OCI-M1 (cell line): ENCODE data around the gene ZNRF3.
"Not testable (repeated sequence)": the region's sequence is repeated elsewhere in the genome, so short reads cannot be mapped to it uniquely, and the experiment has no call there.

Source experiments
- DNase-seq: peaks from one replicate; lab custom pipeline; 2025; lab: John Stamatoyannopoulos, UW

Gene ZNRF3

DNA sequence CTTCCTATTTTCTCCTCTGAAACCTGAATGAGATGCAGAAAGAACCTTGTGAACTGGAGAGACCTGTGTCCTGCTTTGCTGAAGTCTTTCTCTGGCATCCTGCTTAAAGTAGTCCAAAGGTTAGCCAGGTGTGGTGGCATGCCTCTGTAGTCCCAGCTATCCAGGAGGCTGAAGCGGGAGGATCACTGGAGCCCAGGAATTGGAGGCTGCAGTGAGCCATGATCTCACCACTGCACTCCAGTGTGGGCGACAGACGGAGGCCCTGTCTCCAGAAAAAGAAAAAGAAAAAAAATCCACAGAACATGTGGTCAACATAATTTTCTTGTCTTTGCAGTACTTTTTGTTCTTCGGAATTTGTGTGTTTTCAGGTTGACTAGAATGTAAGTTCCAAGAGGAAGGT lies 187.1 kb downstream of the ZNRF3 start:
- no peak for DNase-seq

DNA sequence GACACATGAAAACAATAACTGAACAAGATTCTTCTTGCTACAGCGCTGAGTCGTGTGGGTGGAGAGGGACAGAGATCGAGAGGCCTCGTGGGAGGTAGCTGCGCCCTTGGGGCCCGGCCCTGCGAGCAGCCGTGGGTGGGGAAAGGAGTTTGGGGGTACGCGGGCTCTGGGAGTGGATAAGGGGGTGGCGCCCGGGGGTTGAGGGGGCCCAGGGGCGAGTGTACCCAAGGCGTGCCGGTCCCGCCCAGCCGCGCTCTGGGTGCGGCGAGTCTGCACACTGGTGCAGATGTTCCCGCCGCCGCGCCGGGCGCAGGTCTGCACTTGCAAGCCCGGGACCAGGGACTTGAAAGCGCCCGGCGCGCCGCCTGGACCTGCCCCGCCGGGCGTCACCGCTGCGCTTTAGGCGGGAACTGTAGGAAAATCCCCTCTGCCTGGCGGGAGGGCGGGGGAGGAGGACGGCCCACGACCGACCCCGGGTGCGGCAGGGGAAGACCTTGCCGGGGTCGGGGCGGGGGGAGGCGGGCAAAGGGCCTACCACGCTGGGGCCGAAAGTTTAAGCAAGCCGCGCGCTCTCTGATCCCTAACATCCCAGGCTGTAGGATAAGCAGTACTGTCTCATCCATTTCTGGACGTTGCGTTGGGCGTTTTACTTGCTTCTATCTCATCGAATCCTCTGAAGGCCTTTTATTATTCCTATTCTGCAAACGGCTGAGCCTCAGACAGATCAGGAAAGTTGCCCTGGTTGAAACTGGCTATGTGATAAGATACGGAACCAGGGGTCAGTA lies 188.1 kb downstream of the ZNRF3 start:
- DNase-seq = peak; percentile 69

DNA sequence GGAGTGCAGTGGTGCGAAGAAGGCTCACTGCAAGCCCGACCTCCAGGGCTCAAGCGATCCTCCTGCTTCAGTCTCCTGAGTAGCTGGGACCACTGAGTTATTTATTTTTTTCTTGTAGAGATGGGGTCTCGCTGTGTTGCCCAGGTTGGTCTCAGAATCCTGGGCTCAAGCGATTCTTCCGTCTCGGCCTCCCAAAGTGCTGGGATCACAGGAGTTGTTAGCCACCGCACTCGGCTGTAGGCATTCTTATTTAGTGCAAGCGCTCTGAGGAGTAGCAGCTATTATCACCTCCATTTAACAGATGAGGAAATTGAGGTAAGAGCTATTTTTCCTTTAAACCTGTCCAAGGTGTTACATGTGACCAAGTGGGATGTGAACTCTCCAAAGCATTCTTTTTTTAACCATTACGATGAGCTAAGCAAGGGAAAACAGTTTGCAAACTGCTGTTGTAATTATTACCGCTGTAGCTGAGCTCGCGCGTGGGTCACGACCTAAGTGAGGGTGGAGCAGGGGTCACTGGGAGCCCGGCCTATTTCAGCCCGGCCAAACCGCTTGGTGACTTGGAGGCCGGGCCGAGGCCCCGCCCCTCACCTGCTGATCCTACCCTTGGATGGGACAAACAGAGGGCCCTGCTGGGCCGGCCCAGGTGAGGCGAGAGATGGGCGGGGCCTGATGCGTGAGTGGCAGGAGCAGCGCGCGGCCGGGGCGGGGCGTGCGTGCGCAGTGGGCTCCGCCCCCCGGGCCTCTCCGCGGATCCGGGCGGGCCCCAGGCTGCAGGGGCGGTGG lies 189.0 kb downstream of the ZNRF3 start:
- DNase-seq = peak; percentile 86

DNA sequence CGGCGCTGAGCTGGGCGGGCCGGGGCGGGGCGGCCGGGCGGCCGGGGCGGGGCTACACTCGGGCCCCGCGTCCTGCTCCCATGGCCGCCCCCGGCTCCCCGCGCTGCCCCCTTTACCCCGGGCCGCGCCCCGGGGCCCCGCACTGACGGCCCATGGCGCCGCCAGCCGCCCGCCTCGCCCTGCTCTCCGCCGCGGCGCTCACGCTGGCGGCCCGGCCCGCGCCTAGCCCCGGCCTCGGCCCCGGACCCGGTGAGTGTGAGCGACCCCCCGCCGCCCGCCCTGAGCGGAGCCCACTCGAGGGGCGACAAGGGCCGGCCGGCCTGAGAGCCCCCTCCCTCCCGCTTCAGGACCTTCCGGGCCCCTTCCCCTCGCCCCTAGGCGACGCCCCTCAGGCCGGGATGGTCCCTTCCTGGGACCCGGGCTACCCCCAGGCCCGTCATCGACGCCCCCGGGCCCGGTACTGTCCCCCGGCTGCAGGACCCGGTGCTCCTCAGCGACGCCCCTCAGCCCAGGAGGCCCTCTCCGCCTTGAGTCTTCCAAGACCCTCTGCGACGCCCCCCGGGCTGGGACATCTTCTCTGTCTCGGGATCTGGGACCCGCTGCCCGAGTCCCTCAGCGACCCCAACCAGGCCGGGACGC lies 189.7 kb downstream of the ZNRF3 start, which contains the start of gene KREMEN1:
TSS of gene KREMEN1 (plus strand) at position 57 of the 639 bp plus-strand sequence. CDS start at position 153, 96 bp downstream.
- DNase-seq = no peak

DNA sequence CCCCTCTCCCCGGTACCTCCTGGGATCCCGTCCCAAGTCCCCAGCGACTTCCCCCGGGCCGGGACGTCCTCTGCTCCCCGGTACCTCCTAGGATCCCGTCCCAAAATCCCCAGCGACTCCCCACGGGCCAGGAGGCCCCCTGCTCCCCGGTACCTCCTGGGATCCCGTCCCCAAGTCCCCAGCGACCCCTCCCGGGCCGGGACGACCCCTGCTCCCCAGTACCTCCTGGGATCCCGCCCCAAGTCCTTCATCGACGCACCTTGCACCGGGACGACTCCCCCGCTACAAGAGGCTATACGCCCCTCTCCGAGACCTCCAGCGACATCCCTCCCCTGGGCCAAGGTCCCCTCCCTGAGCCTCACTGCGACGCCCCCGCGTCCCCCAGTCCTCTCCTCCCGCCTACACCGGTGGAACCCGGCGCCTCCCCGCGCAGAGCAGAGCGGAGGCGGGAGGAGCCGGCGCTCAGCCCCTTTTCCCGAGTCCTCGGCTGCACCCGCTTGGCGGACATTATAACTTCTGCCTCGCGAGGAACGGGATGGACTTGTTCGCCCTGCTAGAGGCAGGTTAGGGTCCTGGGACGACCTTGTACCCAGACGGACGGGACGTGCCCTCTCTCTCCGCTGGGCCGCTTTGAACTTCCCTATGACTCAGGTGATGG lies 190.4 kb downstream of the ZNRF3 start:
- DNase-seq = no peak

DNA sequence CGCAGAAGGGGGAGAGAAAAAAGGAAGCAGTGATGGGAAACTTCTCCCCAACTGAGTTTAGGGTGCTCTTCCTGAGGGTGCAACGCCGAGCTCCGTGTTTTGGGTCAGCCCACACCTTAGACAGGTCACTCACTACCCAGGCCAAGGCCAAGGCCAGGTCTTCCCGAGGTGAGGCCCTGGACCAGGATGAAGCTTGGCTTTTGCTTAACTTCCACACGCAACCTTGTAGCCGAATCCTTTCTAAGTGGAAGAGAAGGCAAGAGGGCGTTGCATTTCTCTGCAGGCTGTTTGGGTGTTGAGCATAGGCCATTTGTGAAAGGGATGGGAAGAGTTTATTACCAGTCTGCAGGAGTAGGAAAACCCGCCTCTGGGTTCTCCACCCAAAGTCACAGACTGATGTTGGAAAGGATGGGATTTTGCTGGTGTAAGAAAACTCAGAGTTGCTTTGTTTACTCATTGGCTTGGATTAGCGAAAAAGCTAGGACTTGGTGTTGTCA lies 191.0 kb downstream of the ZNRF3 start:
- DNase-seq = no peak

DNA sequence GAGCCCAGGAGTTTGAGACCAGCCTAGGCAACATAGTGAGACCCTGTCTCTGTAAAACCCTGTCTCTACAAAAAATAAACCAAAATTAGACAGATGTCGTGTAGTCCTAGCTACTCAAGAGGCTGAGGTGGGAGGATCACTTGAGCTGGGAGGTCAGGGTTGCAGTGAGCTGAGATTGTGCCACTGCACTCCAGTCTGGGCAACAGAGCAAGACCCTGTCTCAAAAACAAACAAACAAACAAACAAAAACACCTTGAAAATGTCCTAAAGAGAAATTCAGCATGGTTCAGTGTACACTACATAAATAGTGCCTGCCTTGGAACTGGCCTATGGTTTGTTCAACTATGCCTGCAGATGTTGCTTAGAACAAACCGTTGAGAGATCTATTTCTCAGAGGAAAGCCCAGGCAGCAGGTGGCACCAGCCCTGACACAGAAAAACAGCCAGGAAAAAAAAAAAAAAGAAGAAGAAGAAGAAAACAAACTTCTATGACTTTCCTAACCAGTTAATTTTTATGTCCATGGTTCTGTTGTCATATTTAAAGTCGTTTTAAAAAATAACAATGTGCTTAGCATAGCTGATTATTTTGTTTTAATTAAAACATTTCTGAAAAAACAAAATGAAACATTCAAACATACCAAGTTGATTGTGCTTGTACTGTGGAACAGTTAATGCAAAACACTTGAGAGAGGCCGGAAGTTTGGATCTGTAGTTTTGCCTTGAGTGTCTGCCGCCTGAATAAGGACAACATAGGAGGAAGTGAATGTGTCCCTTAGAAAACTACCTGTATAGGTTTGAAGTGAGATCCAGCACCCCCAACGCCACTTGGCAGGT lies 194.9 kb downstream of the ZNRF3 start:
- DNase-seq = no peak

DNA sequence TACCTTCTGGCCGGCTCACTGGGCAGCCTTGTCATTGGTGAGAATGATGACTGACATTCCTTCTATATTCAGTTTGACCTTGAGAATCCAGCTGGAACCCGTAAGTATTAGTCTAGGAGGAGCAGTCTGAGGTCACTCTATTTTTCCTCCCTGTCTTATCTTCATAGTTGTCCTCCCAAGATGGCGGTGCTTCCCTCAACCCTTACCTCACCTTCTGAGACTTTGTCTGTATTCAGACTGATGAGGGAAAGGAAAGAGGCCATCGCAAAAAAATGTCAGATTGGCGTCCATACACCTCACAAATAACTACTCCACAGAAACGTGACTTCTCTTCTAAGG lies 195.5 kb downstream of the ZNRF3 start:
- no peak for DNase-seq

DNA sequence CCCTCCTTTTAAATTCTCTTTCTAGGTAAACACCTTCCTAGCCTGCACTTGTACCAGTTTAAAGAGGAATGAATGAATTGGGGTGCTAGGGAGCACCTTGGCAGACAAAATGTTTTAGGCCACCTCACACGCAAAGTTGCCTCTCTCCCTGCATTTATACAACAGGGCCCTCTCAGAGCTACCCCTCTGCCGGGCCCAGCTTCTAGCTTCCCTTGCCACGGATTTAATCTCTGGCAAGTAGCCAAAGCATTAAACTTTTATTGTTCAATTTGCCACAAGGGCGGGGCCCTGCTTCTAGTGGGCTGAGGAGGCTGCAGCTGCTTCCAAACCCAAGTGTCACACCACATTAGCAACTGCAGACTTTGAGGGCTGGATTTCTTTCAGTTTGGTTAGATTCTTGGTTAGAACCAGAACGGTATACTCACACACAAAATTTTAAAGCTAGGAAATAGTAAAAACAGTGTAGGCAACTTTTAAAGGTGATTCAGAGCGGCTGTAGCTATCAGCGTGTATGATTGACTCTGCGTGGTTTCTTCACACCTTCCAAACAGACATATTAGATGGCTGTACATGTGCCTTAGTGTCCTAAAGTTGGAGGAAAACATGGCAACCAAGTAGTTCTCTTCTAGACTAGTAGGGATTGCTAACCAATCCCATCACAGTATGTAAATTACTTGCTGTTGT lies 196.0 kb downstream of the ZNRF3 start:
- peak; percentile 67 for DNase-seq

DNA sequence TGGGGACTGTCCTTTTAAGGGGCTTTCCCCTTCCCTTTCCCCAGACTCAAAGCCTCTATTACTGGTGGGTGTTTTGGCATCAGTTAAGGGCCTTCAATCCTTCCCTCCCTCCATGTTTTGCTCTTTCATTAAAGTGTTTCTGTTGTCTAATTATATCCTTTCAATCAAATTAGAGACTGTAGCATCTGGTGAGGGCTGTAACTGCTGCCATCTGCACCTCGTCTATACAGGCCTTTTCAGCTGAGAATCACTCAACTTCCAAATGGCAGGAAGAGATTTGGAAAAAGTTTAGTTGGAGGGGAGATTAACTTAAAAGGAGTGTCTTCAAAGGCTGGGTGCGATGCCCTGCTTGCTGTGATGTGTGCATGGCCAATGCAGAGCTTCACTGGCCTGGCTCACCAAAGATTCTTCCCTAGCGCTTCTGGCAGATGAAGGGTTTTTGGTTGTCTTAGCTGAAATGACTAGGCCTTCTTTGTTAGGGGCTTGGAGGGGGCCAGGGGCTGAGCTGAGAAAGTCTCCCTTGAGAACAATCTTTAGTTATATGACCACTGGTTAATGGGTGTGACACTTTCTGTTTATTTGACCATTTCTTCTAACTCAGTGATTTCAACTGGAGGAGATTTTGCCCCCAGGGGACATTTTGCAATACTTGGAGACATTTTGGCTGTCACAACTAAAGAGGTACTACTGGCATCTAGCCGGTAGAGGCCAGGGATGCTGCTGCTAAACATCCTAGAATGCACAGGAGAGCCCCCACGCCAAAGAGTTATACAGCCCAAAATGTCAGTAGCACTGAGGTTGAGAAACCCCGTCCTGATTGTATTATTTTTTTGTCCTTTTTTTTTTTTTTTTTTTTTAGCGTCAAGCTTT lies 197.0 kb downstream of the ZNRF3 start:
- DNase-seq = no peak

DNA sequence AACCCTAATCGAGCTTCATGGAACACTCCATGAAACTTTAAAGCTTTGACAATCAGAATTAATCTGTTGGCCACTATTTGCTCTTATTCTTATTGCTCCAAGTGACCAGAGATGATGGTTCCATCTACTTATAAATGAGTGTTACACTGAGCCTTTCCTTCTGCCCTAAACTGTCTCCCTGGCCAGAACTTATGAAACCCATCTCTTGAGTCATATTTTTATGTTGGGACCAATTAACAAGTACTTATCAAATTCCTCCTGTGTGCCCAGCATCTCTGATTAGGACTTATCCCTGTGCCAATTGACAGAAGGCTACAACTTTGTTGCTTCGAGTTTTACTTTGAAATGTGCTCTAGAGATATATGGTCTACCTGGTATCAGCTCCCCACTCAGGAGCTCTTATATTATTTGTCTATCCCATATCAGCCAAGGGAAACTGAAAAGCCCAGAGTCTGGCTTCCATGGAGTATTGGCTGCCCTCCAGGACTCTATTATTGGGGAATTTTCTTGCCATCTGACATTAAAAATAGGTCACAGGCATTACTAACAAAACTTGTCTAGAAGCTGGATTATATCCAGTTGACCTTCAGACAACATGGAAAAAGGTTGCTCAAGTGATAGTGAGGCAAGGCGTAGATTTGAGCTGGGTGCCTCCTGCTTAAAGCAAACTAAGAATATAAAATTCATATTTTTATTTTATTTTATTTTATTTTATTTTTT lies 198.3 kb downstream of the ZNRF3 start:
- DNase-seq = no peak

DNA sequence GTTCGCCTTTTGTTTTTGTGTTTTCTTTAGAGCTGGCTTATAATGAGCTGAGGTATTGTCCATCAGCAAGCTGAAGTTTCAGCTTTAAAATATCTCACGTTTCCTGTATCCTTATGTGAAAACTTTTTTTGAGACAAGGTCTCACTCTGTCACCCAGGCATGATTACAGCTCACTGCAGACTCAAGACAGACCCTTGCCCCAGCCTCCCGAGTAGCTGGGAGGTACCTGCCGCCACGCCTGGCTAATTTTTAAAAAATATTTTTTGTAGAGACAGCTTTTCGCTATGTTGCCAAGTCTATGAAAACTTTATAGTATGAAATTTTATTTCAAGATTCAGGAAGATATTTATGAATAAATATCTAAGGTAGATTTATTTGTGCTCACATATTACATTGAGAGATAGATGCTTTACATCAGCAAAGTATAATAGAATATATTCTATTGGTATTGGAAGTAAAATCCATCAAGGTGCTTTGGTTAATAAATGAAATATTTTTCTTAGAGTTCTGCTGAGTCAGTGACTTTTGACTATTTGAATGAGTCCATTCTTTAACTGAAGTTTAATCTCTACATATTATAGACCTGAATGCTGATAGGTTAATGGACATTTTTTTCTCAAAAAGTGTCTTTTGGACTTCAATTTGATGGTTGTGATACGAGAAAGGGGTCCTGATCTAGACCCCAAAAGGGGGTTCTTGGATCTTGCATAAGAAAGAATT lies 199.6 kb downstream of the ZNRF3 start:
- DNase-seq = no peak

DNA sequence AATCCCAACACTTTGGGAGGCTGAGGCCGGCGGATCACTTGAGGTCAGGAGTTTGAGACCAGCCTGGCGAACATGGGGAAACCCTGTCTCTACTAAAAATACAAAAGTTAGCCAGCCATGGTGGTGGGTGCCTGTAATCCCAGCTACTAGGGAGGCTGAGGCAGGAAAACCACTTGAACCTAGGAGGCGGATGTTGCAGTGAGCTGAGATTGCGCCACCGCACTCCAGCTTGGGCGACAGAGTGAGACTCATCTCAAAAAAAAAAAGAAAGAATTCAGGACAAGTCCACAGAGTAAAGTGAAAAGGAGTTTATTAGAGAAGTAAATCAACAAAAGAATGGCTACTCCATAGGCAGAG lies 200.2 kb downstream of the ZNRF3 start:
- not testable (repeated sequence) for DNase-seq

DNA sequence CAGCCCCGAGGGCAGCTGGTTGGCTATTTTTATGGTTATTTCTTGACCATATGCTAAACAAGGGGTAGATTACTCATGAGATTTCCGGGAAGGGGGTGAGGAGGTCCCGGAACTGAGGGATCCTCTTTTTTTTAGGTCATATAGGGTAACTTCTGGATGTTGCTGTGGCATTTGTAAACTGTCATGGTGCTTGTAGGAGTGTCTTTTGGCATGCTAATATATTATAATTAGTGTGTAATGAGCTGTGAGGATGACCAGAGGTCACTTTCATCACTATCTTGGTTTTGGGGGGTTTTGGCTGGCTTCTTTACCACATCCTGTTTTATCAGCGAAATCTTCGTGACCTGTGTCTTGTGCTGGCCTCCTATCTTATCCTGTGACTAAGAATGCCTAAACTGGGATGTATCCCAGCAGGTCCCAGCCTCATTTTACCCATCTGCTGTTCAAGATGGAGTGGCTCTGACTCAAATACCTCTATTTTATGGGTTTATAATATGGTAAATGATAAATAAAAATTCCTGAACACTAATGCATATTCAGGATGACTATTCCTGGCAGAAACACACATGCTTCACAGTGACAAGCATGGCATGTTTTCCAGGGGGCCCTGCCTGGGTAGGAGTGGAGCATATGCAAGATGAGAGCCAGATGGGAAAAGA lies 200.7 kb downstream of the ZNRF3 start:
- DNase-seq = peak; percentile 57

DNA sequence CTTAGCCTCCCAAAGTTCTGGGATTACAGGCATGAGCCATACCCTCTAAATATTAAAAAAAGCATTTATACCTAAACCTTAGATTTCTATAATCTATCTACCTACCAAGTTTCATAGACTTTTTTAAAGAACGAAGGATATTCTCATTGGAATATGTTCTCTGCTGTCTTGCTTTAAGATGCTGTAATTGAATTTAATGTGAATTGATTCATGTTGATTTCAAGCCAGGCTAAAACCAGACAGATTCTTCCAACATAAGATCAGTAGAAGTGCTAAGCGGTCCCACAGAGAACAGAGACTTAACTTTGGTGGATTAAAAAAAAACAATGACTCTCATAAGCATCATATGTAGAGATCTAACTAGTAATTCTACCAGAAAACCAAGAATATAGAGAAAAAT lies 203.6 kb downstream of the ZNRF3 start:
- no peak for DNase-seq

DNA sequence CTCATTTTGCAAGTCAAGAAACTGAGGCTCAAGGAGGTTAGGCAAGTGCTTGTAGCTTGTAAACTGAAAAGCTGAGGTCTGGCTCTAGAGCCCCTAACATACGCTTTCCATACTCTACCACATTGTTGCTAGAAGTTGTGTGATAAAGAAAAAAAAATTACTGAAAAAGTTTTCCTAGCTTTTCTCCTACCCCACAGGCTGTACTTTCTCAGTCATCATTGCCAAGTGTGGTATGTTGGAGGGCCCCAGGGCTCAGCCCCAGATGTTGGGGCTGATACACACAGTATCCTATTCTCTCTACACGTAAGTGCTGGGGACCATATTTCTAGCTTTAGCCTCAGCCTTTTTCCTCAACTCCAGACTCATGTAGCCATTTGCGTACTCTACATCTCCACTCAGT lies 205.4 kb downstream of the ZNRF3 start:
- no peak for DNase-seq

DNA sequence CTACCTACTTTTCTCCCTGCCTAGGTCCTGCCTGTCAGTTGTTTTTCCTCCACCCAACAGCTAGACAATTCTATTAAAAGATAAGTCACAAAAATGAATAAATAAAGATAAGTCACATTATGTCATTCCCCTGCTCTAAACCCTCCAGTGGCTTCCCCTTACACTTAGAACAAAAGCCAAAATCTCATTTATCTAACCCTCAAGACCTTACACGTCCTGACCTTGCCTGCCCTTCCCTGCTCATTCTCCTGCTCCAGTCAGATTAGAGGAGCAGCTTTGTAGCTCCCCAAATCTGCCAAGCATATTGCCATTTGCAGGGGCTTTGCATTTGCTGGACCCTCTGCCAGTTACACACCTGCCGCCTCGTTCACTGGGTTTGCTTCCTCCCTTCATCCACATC lies 206.1 kb downstream of the ZNRF3 start:
- peak; percentile 23 for DNase-seq

DNA sequence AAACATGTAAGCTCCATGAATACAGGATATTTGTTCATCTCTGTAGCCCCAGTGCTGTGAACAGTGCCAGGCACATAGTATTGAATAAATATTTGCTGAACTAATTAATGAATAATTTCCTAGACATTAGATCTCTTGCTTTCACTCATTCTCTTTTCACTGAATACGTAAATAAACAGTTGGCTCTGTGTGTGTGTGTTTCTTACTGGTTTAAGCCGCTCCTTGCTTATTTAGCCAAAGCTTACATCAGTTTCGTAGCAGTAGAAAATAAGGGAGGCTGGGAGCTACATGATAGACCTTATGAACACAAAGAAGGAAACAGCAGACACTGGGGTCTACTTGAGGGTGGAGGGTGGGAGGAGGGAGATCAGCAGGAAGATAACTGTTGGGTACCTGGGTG lies 206.7 kb downstream of the ZNRF3 start:
- no peak for DNase-seq
